ENCODE results near the gene ZNF664.

DNA sequence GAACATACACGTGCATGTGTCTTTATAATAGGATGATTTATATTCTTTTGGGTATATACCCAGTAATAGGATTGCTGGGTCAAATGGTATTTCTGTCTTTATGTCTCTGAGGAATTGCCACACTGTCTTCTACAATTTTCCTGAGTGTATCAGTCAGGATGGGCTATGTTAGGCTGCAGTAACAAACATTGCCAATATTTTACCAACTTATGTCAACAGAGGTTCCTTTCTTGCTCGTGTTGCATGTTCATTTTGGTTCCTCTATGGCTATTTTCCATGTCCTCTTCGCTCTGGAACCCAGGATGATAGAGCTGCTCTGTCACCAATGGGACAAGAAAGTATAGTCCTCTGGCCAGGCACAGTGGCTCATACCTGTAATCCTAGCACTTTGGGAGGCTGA is 86.7 kb downstream of the ZNF664 start:
- TF ChIP-seq, protein P1, sequence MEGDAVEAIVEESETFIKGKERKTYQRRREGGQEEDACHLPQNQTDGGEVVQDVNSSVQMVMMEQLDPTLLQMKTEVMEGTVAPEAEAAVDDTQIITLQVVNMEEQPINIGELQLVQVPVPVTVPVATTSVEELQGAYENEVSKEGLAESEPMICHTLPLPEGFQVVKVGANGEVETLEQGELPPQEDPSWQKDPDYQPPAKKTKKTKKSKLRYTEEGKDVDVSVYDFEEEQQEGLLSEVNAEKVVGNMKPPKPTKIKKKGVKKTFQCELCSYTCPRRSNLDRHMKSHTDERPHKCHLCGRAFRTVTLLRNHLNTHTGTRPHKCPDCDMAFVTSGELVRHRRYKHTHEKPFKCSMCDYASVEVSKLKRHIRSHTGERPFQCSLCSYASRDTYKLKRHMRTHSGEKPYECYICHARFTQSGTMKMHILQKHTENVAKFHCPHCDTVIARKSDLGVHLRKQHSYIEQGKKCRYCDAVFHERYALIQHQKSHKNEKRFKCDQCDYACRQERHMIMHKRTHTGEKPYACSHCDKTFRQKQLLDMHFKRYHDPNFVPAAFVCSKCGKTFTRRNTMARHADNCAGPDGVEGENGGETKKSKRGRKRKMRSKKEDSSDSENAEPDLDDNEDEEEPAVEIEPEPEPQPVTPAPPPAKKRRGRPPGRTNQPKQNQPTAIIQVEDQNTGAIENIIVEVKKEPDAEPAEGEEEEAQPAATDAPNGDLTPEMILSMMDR (IDR thresholded peaks at IDR 0.05): no peak
- TF ChIP-seq POLR2A (IDR thresholded peaks at IDR 0.05; ENCODE audit: low read depth) (no peak), POLR2AphosphoS5 (IDR thresholded peaks at IDR 0.05) (no peak)
